Measurements from ENCODE around the gene SEC62.

GRCh38 chr3:170012683-170013400 is 46.2 kb downstream of the SEC62 start:
- no peak for TF ChIP-seq POLR2A (IDR thresholded peaks at IDR 0.05)
- TF ChIP-seq POLR2AphosphoS5 (IDR thresholded peaks at IDR 0.05) = no peak
- TF ChIP-seq, protein P1, sequence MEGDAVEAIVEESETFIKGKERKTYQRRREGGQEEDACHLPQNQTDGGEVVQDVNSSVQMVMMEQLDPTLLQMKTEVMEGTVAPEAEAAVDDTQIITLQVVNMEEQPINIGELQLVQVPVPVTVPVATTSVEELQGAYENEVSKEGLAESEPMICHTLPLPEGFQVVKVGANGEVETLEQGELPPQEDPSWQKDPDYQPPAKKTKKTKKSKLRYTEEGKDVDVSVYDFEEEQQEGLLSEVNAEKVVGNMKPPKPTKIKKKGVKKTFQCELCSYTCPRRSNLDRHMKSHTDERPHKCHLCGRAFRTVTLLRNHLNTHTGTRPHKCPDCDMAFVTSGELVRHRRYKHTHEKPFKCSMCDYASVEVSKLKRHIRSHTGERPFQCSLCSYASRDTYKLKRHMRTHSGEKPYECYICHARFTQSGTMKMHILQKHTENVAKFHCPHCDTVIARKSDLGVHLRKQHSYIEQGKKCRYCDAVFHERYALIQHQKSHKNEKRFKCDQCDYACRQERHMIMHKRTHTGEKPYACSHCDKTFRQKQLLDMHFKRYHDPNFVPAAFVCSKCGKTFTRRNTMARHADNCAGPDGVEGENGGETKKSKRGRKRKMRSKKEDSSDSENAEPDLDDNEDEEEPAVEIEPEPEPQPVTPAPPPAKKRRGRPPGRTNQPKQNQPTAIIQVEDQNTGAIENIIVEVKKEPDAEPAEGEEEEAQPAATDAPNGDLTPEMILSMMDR (IDR thresholded peaks at IDR 0.05) = no peak
